ENCODE results near the gene S100A2. TPM values are rescaled to one million over a fixed set of nuclear protein-coding genes. Genes with fewer than 3 reads are reported as not detected.

Gene S100A2
- total and polyA plus RNA-seq, 11 donors: 1.3 to 5.1 (median 2.6) TPM; not detected in 1

GRCh38 chr1:153533689-153534201, 31.9 kb downstream of the S100A2 start:
- H3K27me3 ChIP-seq: no peaks in the 10 kb centered on the region
- intact Hi-C loops (cut with DNase I): loop anchor here in 9 of 10 donors (1.0 to 10.0 kb wide), 8 partner anchors 33 to 451 kb away; partner anchors contain the start of genes CHTOP (in 1 of the 9), RAB13 (in 1 of the 9), S100A14 (in 1 of the 9) and S100A16 (in 1 of the 9)
- H3K4me1 ChIP-seq: peaks cover 0 to 58% (median 28%) of the 10 kb centered on the region in 12 donors
- TF ChIP-seq POLR2A (IDR thresholded peaks at IDR 0.05): no peak
- peak in 3 of 5 donors; percentile 46 to 75 (median 67) for DNase-seq
- 57 to 72% (median 64%) methylated on average over 12 to 13 of the region's 13 CpGs for WGBS, 4 donors
- peak overlapping the region in 11 of 12 donors; percentile 17 to 100 (median 98) for H3K27ac ChIP-seq
- no peaks in the 10 kb centered on the region for H3K9me3 ChIP-seq
- peaks cover 0 to 7% (median 0%) of the 10 kb centered on the region in 9 donors for H3K36me3 ChIP-seq
- H3K4me3 ChIP-seq: peak overlapping the region in 10 of 12 donors; percentile 14 to 97 (median 90)
- peak; percentile 2 to 52 (median 24) for ATAC-seq

DNA sequence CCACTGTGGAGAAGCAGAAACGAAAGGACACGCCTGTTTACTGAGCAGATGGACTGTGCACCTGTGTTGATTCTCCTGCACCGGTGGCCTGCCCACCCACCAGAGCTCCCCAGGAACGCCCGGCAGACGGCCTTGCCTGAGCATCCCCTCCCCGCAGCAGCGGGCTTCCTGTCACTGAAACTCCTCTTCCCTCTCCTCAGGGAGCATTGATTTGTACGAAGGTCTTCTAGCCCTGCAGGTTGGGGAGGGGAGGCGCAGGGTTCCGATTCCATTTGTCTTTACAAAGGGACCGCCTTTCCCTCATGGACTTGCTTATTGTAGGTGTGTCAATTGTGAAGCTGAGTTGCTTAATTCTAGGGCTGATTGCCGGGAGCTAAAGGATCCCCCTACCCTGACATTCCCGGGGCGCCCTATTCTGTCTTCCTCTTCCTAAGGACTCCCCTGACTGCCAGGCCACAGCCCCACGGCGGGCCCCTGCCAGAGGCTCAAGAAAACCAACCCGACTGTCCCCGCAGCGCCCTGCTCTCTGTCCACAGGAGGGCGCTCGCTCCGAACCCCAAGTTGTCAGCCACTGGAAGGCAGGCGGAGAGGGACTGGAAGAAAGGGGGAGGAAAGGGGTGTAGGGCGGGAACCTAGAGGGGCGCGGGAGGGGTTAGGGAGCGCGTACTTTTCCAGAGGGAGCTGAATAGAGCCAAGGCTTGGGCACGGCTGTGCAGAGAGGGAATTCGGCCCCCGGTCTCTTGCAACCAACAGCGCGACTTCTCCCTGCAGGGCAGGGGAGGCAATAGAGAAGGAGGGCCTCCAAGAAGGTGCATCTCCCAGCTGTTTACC, 32.7 kb downstream of the S100A2 start:
- Histone ChIP-seq H3K27ac (peak overlapping the region in 11 of 12 donors; percentile 3 to 100 (median 98)), H3K27me3 (no peaks in the 10 kb centered on the region), H3K4me1 (peaks cover 0 to 54% (median 28%) of the 10 kb centered on the region in 12 donors), H3K4me3 (peak overlapping the region in 10 of 12 donors; percentile 14 to 97 (median 90)), H3K9me3 (no peaks in the 10 kb centered on the region), H3K36me3 (peaks cover 0 to 7% (median 0%) of the 10 kb centered on the region in 9 donors)
- WGBS, 4 donors: 36 to 43% (median 37%) methylated on average over 34 of the region's 34 CpGs
- TF ChIP-seq POLR2A (IDR thresholded peaks at IDR 0.05) (no peak), CTCF (IDR thresholded peaks at IDR 0.05) (peak; percentile 63 to 89 (median 80))
- ATAC-seq: peak; percentile 35 to 70 (median 52)
- peak; percentile 83 to 91 (median 84) for DNase-seq
- intact Hi-C loops (cut with DNase I): loop anchor here in 7 of 10 donors (1.0 to 10.0 kb wide), 7 partner anchors 34 to 452 kb away; partner anchors contain the start of genes CHTOP (in 1 of the 7), RAB13 (in 1 of the 7), S100A14 (in 1 of the 7) and S100A16 (in 1 of the 7)

- TF ChIP-seq CTCF (IDR thresholded peaks at IDR 0.05) (no peak), POLR2A (IDR thresholded peaks at IDR 0.05) (no peak)
- Histone ChIP-seq H3K27ac (peak overlapping the region in 5 of 12 donors; percentile 98 to 100 (median 99)), H3K36me3 (peaks cover 0 to 7% (median 0%) of the 10 kb centered on the region in 9 donors), H3K4me3 (no peak overlapping the region), H3K27me3 (no peaks in the 10 kb centered on the region), H3K4me1 (peaks cover 0 to 54% (median 28%) of the 10 kb centered on the region in 12 donors), H3K9me3 (no peaks in the 10 kb centered on the region)
- DNase-seq (no peak), ATAC-seq (no peak)
- intact Hi-C loops (cut with DNase I): loop anchor here in 6 of 10 donors (2.0 to 10.0 kb wide), 6 partner anchors 35 to 453 kb away; partner anchors contain the start of genes CHTOP (in 1 of the 6), RAB13 (in 1 of the 6), S100A14 (in 1 of the 6) and S100A16 (in 1 of the 6)
- 87 to 88% (median 87%) methylated on average over 2 of the region's 2 CpGs for WGBS, 4 donors
Observed at GRCh38 chr1:153532181-153532580, 33.5 kb downstream of the S100A2 start.

- Histone ChIP-seq H3K9me3 (no peaks in the 10 kb centered on the region), H3K27me3 (no peaks in the 10 kb centered on the region), H3K36me3 (peaks cover 0 to 7% (median 0%) of the 10 kb centered on the region in 9 donors), H3K27ac (peak overlapping the region in 2 of 12 donors; percentile 98 to 100), H3K4me1 (peaks cover 0 to 49% (median 26%) of the 10 kb centered on the region in 12 donors), H3K4me3 (no peak overlapping the region)
- TF ChIP-seq CTCF (IDR thresholded peaks at IDR 0.05) (no peak), POLR2A (IDR thresholded peaks at IDR 0.05) (no peak)
- intact Hi-C loops (cut with DNase I): loop anchor here in 6 of 10 donors (2.0 to 10.0 kb wide), 6 partner anchors 36 to 453 kb away; partner anchors contain the start of genes CHTOP (in 1 of the 6), RAB13 (in 1 of the 6), S100A14 (in 1 of the 6) and S100A16 (in 1 of the 6)
- DNase-seq: no peak
- ATAC-seq: no peak
- 86 to 96% (median 94%) methylated on average over 3 of the region's 3 CpGs for WGBS, 4 donors
Observed at GRCh38 chr1:153531638-153532037, 34.0 kb downstream of the S100A2 start.

Measured in heart left ventricle (tissue), 16 donors.